GM23338 (cell line): Measurements from ENCODE around the gene CBLIF.

Experiments used
- CTCF ChIP-seq, 2 experiments: fragments of 200-600 bp in 1 of 2; sonication (generic) in 1 of 2; conservative IDR thresholded peaks; 2 replicates each; pipeline versions ENCODE4 v1.5.1 to v1.6.1; 2016 to 2017; ENCODE audit warnings: antibody characterized with exemption in 2 of 2, low read depth in 2 of 2, mild to moderate bottlenecking in 2 of 2, moderate library complexity in 1 of 2
- EZH2 ChIP-seq: fragments of 200-600 bp; sonication (generic); IDR thresholded peaks from one replicate; pipeline ENCODE4 v1.8.0; 2017; ENCODE audit warnings: antibody characterized with exemption, mild to moderate bottlenecking, low read depth; ENCODE audit not compliant: unreplicated experiment
- REST ChIP-seq: IDR thresholded peaks from one replicate; pipeline ENCODE4 v1.6.1; 2018; ENCODE audit warnings: antibody characterized with exemption; ENCODE audit not compliant: unreplicated experiment

GRCh38 chr11:59810189-59810910 lies 34.9 kb downstream of the CBLIF start, which contains the start of gene MRPL16:
- peak; percentile 17 to 21; a peak in 1 of 4 replicates for TF ChIP-seq CTCF (conservative IDR thresholded peaks at IDR 0.05; ENCODE audit: low read depth in 2 of 2)
- TF ChIP-seq EZH2, result no peak
- no peak for TF ChIP-seq REST
